ENCODE measurements around the gene SLC11A2. TPM values are rescaled to one million over a fixed set of nuclear protein-coding genes. Genes with fewer than 3 reads are reported as not detected.

Gene SLC11A2
- total RNA-seq, 1 donor from 2014 or later: 25.1 TPM

GRCh38 chr12:51067229-51067628 is 41.0 kb upstream of the SLC11A2 start:
- no peak for DNase-seq
- TF ChIP-seq, protein P1, sequence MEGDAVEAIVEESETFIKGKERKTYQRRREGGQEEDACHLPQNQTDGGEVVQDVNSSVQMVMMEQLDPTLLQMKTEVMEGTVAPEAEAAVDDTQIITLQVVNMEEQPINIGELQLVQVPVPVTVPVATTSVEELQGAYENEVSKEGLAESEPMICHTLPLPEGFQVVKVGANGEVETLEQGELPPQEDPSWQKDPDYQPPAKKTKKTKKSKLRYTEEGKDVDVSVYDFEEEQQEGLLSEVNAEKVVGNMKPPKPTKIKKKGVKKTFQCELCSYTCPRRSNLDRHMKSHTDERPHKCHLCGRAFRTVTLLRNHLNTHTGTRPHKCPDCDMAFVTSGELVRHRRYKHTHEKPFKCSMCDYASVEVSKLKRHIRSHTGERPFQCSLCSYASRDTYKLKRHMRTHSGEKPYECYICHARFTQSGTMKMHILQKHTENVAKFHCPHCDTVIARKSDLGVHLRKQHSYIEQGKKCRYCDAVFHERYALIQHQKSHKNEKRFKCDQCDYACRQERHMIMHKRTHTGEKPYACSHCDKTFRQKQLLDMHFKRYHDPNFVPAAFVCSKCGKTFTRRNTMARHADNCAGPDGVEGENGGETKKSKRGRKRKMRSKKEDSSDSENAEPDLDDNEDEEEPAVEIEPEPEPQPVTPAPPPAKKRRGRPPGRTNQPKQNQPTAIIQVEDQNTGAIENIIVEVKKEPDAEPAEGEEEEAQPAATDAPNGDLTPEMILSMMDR (IDR thresholded peaks at IDR 0.05; ENCODE audit: borderline replicate concordance): no peak
- Histone ChIP-seq H3K9me3 (replicated peaks) (no peaks in the 10 kb centered on the region), H3K4me1 (no peaks in the 10 kb centered on the region), H3K4me3 (no peak overlapping the region), H3K36me3 (peaks cover 99% of the 10 kb centered on the region), H3K27ac (replicated peaks) (no peak overlapping the region), H3K27me3 (ENCODE audit: low read depth) (no peaks in the 10 kb centered on the region)
- intact Hi-C loops (cut with micrococcal nuclease): no loop called here

DNA sequence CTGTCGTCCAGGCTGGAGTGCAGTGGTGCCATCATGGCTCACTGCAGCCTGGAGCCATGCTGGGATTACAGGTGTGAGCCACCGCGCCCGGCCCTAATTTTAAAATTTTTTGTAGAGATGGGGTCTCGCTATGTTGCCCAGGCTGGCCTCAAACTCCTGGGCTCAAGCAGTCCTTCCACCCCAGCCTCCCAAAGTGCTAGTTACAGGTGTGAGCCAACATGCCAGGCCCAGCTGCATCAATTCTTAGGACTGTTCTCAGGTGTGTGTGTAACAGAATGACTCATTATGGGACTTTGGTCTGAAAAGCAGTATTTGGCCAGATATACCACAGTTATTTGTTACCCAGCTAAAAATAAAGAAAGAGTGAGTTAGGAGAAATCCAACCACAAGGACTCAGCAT is 39.3 kb upstream of the SLC11A2 start:
- Histone ChIP-seq H3K36me3 (peaks cover 98% of the 10 kb centered on the region), H3K9me3 (replicated peaks) (no peaks in the 10 kb centered on the region), H3K27ac (replicated peaks) (no peak overlapping the region), H3K4me1 (no peaks in the 10 kb centered on the region), H3K4me3 (no peak overlapping the region), H3K27me3 (ENCODE audit: low read depth) (no peaks in the 10 kb centered on the region)
- intact Hi-C loops (cut with micrococcal nuclease): no loop called here
- TF ChIP-seq, protein P1 (IDR thresholded peaks at IDR 0.05; ENCODE audit: borderline replicate concordance): no peak
- DNase-seq: no peak

DNA sequence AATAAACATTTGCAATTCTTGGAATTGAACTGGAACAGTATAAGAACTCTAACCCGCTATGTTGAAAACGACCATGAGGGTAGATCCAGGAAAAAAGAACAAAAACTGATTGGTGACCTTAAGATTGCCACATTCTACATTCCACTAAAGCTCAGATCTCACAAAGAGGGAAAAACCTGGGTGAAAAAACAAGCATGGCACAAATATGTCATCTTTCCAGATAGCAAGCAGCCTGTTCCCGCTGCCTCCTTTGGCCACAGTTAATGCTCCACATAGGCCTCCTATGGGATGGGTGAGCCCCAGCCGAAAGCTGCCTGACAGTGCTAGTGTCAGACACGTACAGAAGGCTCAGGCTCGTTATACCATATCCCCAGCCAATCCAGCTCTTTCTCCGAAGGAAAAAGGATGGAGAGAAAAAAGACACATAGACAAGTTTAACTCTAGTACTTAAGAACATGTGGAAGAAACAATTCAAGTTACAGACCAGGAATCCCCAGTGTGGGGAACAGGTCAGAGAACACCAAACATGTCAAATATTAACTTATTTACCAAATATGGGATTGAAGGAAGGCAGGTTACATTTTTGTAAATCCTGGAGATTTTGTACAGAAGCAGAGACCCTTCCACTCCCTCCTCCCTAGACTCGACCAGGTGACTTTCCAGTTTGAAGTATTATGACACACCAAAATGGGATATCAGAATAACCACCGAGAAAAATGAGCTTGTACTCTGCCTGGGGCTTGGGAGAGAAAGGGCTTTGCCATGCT is 36.6 kb upstream of the SLC11A2 start:
- H3K27ac ChIP-seq (replicated peaks): no peak overlapping the region
- DNase-seq: no peak
- intact Hi-C loops (cut with micrococcal nuclease): no loop called here
- H3K27me3 ChIP-seq (ENCODE audit: low read depth): no peaks in the 10 kb centered on the region
- TF ChIP-seq, protein P1 (IDR thresholded peaks at IDR 0.05; ENCODE audit: borderline replicate concordance): no peak
- no peaks in the 10 kb centered on the region for H3K4me1 ChIP-seq
- peaks cover 99% of the 10 kb centered on the region for H3K36me3 ChIP-seq
- no peak overlapping the region for H3K4me3 ChIP-seq
- no peaks in the 10 kb centered on the region for H3K9me3 ChIP-seq (replicated peaks)

GRCh38 chr12:51059086-51059485 is 32.9 kb upstream of the SLC11A2 start:
- Histone ChIP-seq H3K4me1 (no peaks in the 10 kb centered on the region), H3K36me3 (peaks cover 98% of the 10 kb centered on the region), H3K27me3 (ENCODE audit: low read depth) (no peaks in the 10 kb centered on the region), H3K4me3 (no peak overlapping the region), H3K9me3 (replicated peaks) (no peaks in the 10 kb centered on the region), H3K27ac (replicated peaks) (no peak overlapping the region)
- intact Hi-C loops (cut with micrococcal nuclease): no loop called here
- TF ChIP-seq, protein P1 (IDR thresholded peaks at IDR 0.05; ENCODE audit: borderline replicate concordance): no peak
- no peak for DNase-seq

GRCh38 chr12:51056242-51056641 is 30.1 kb upstream of the SLC11A2 start:
- Histone ChIP-seq H3K9me3 (replicated peaks) (no peaks in the 10 kb centered on the region), H3K36me3 (peaks cover 98% of the 10 kb centered on the region), H3K4me3 (no peak overlapping the region), H3K27me3 (ENCODE audit: low read depth) (no peaks in the 10 kb centered on the region), H3K4me1 (no peaks in the 10 kb centered on the region), H3K27ac (replicated peaks) (no peak overlapping the region)
- intact Hi-C loops (cut with micrococcal nuclease): no loop called here
- DNase-seq: no peak
- TF ChIP-seq, protein P1 (IDR thresholded peaks at IDR 0.05; ENCODE audit: borderline replicate concordance): no peak
